HCT116 (cell line): ENCODE data around the gene SPSB1. TPM values are rescaled to one million over a fixed set of nuclear protein-coding genes. Genes with fewer than 3 reads are reported as not detected.

Source experiments
- ATAC-seq: fragments of 200-7000 bp; cut with Tn5 transposase; 2 replicates; pipeline ENCODE4 v1.9.1; 2020; ENCODE audit warnings: mild to moderate bottlenecking, moderate library complexity
- BruUV-seq: library from RNA; stranded (reverse); fragments of 400-500 nt; replicated peaks from 2 replicates; lab custom pipeline; 2021; lab: Mats Ljungman, UMichigan
- CTCF ChIA-PET: fragments of 300-600 bp; sonication (Branson Sonifier 250); formaldehyde crosslinking; loops from one replicate; lab custom pipeline; 2021; ENCODE audit warnings: antibody characterized with exemption; lab: Charles Lee
- POLR2A ChIA-PET: fragments of 300-600, 350-600 bp; sonication (Branson Sonifier 250); formaldehyde crosslinking; loops from one replicate; lab custom pipeline; 2021; ENCODE audit warnings: antibody characterized with exemption; lab: Charles Lee
- RAD21 ChIA-PET, 2 experiments: fragments of 300-600 bp; sonication (Branson Sonifier 250); formaldehyde crosslinking; loops; one replicate each; lab custom pipeline; 2023; ENCODE audit warnings: low total read pairs in 2 of 2; ENCODE audit not compliant: uncharacterized antibody in 2 of 2, unreplicated experiment in 2 of 2, low non-redundant PET in 1 of 2; lab: Charles Lee
- DNase-seq: peaks from one replicate; pipeline ENCODE4 v3.0.0-alpha.2; 2010; ENCODE audit warnings: low read depth, low spot score
- H2AFZ ChIP-seq: fragments of 200-600 bp; shearing (Covaris generic), sonication (generic); 2 replicates; pipeline ENCODE4 v1.6.1; 2017; ENCODE audit warnings: low read depth, mixed run types, mixed read lengths, antibody characterized with exemption, low read length; ENCODE audit not compliant: poor library complexity, severe bottlenecking
- H3K27ac ChIP-seq: 2 replicates; pipeline ENCODE4 v1.5.1; 2012; ENCODE audit warnings: low read depth, low read length
- H3K27me3 ChIP-seq: fragments of 200-600 bp; sonication (generic); 2 replicates; pipeline ENCODE4 v1.6.1; 2016; ENCODE audit warnings: mixed run types, low read length, mixed read lengths; ENCODE audit not compliant: insufficient read depth
- H3K36me3 ChIP-seq, 2 experiments: fragments of 200-500 bp in 1 of 2; fragments of 200-600 bp in 1 of 2; sonication (Bioruptor generic) in 1 of 2; sonication (generic) in 1 of 2; 2 replicates each; pipeline versions ENCODE4 v1.5.1 to v1.6.1; 2014 to 2016; ENCODE audit warnings: low read length in 2 of 2, inconsistent platforms in 1 of 2, mixed read lengths in 1 of 2, mixed run types in 1 of 2; ENCODE audit not compliant: insufficient read depth in 2 of 2, control insufficient read depth in 1 of 2
- H3K4me1 ChIP-seq, 2 experiments: fragments of 200-600 bp in 1 of 2; sonication (generic) in 1 of 2; 2 replicates each; pipeline versions ENCODE4 v1.5.1 to v1.6.1; 2012 to 2017; ENCODE audit warnings: low read length in 2 of 2, inconsistent platforms in 1 of 2, mild to moderate bottlenecking in 1 of 2, mixed read lengths in 1 of 2, mixed run types in 1 of 2, moderate library complexity in 1 of 2; ENCODE audit not compliant: insufficient read depth in 2 of 2, control insufficient read depth in 1 of 2
- H3K4me2 ChIP-seq: fragments of 200-600 bp; sonication (generic); 2 replicates; pipeline ENCODE4 v1.6.1; 2017; ENCODE audit warnings: mixed run types, low read length, mixed read lengths
- H3K4me3 ChIP-seq, 2 experiments: fragments of 200-600 bp in 1 of 2; sonication (generic) in 1 of 2; replicated peaks in 1 of 2; 2 replicates each; pipeline ENCODE4 v1.5.1; 2011 to 2016; ENCODE audit warnings: low read length in 2 of 2, control low read depth in 1 of 2, low read depth in 1 of 2, mild to moderate bottlenecking in 1 of 2, mixed read lengths in 1 of 2, mixed run types in 1 of 2
- H3K79me2 ChIP-seq: fragments of 200-600 bp; sonication (generic); 2 replicates; pipeline ENCODE4 v1.6.1; 2017; ENCODE audit warnings: mild to moderate bottlenecking, mixed run types, low read length, moderate library complexity, mixed read lengths; ENCODE audit not compliant: insufficient read depth
- H3K9ac ChIP-seq: fragments of 200-600 bp; sonication (generic); 2 replicates; pipeline ENCODE4 v1.6.1; 2016; ENCODE audit warnings: low read length, mixed read lengths
- H3K9me2 ChIP-seq: fragments of 200-600 bp; sonication (generic), shearing (Covaris generic); 2 replicates; pipeline ENCODE4 v1.6.1; 2017; ENCODE audit warnings: mixed run types, mild to moderate bottlenecking, moderate library complexity; ENCODE audit not compliant: insufficient read depth
- H3K9me3 ChIP-seq, 2 experiments: fragments of 200-500 bp in 1 of 2; fragments of 200-600 bp in 1 of 2; sonication (Bioruptor generic) in 1 of 2; sonication (generic) in 1 of 2; 2 replicates each; pipeline ENCODE4 v1.6.1; 2014 to 2017; ENCODE audit warnings: low read length in 2 of 2, mixed read lengths in 2 of 2, inconsistent platforms in 1 of 2, low read depth in 1 of 2, mild to moderate bottlenecking in 1 of 2, mixed run types in 1 of 2, moderate library complexity in 1 of 2; ENCODE audit not compliant: control insufficient read depth in 1 of 2, insufficient read depth in 1 of 2
- H4K20me1 ChIP-seq: fragments of 200-600 bp; sonication (generic), shearing (Covaris generic); 2 replicates; pipeline ENCODE4 v1.6.1; 2017; ENCODE audit warnings: mixed run types, mild to moderate bottlenecking, moderate library complexity; ENCODE audit not compliant: insufficient read depth
- ATF3 ChIP-seq: IDR thresholded peaks from 2 replicates; pipeline ENCODE4 v1.6.1; 2012
- CBX3 ChIP-seq: IDR thresholded peaks from 2 replicates; pipeline ENCODE4 v1.6.1; 2012; ENCODE audit warnings: low read depth
- CEBPB ChIP-seq: IDR thresholded peaks from 2 replicates; pipeline ENCODE4 v1.6.1; 2012; ENCODE audit warnings: low read depth
- EGR1 ChIP-seq: IDR thresholded peaks from 2 replicates; pipeline ENCODE4 v1.6.1; 2012; ENCODE audit warnings: low read depth
- EZH2 ChIP-seq: fragments of 200-600 bp; sonication (generic); IDR thresholded peaks from 2 replicates; pipeline ENCODE4 v1.6.1; 2017; ENCODE audit warnings: antibody characterized with exemption, mixed run types
- REST ChIP-seq: IDR thresholded peaks from 2 replicates; pipeline ENCODE4 v1.6.1; 2012; ENCODE audit warnings: low read depth
- ZBTB33 ChIP-seq: IDR thresholded peaks from 2 replicates; pipeline ENCODE4 v1.6.1; 2011; ENCODE audit warnings: mild to moderate bottlenecking, low read length, moderate library complexity; ENCODE audit not compliant: insufficient replicate concordance; ENCODE audit errors: extremely low read depth
- ZFX ChIP-seq: fragments of 450-650 bp; IDR thresholded peaks from 2 replicates; pipeline ENCODE4 v1.6.1; 2017
- intact Hi-C: fragments of 100-400 bp; cut with micrococcal nuclease; formaldehyde crosslinking; loops from 2 replicates; pipeline ENCODE4 v1.10.0; 2022
- total RNA-seq: library from RNA; stranded (reverse); gene quantifications from one replicate; pipeline ENCODE4 v1.2.1, GENCODE V29; 2021; ENCODE audit not compliant: unreplicated experiment

The SPSB1 gene
- total RNA-seq, 1 experiment from 2014 or later, result 10.8 TPM

- no peak overlapping the region for H3K27ac ChIP-seq
- H3K9me3 ChIP-seq, result no peaks in the 10 kb centered on the region
- no peaks in the 10 kb centered on the region for H3K9me2 ChIP-seq
- no peaks in the 10 kb centered on the region for H4K20me1 ChIP-seq
- no peaks in the 10 kb centered on the region for H3K27me3 ChIP-seq
- H3K9ac ChIP-seq, result no peak overlapping the region
- H3K4me2 ChIP-seq, result no peak overlapping the region
- H3K79me2 ChIP-seq, result no peaks in the 10 kb centered on the region
- ATAC-seq, result no peak
- H3K4me1 ChIP-seq, result peaks cover 2 to 7% of the 10 kb centered on the region in 2 experiments; a peak in 1 of 4 replicates
- RAD21 ChIA-PET, result no interaction called here
- BruUV-seq, result no TSS peak
- no peak overlapping the region for H2AFZ ChIP-seq
- no peaks in the 10 kb centered on the region for H3K36me3 ChIP-seq
- no peak overlapping the region for H3K4me3 ChIP-seq
- CTCF ChIA-PET, result no interaction called here
- intact Hi-C loops, result no loop called here
- POLR2A ChIA-PET, result no interaction called here
- no peak for TF ChIP-seq CEBPB
- no peak for TF ChIP-seq ZFX
- TF ChIP-seq REST, result no peak
- no peak for TF ChIP-seq EZH2
- no peak for TF ChIP-seq EGR1
- TF ChIP-seq ZBTB33, result no peak
- no peak for TF ChIP-seq ATF3
- TF ChIP-seq CBX3, result no peak
- DNase-seq, result no peak
Measured at GRCh38 chr1:9345471-9345870, 52.8 kb downstream of the SPSB1 start.
